Stomach (tissue), 9 donors: ENCODE data around the gene DNAI1. TPM values are rescaled to one million over a fixed set of nuclear protein-coding genes. Genes with fewer than 3 reads are reported as not detected.

Source experiments
- DNase-seq, 2 donors: peaks; one replicate each; pipeline versions ENCODE4 v3.0.0 to v3.0.0-alpha.2; 2013 to 2019
- H3K27ac ChIP-seq, 5 donors: fragments of 200-600 bp in 4 of 5; sonication (generic) in 4 of 5; one replicate each; pipeline ENCODE4 v1.5.1; 2013 to 2019; ENCODE audit warnings: mild to moderate bottlenecking in 1 of 5, moderate library complexity in 1 of 5
- H3K27me3 ChIP-seq, 3 donors: fragments of 200-600 bp; sonication (generic); one replicate each; pipeline ENCODE4 v1.5.1; 2017 to 2019; ENCODE audit warnings: mixed run types in 1 of 3
- H3K36me3 ChIP-seq, 4 donors: fragments of 200-600 bp; sonication (generic); 1 replicate in 3 of 4; 2 replicates in 1 of 4; pipeline ENCODE4 v1.5.1; 2016 to 2019
- H3K4me1 ChIP-seq, 4 donors: fragments of 200-600 bp; sonication (generic); one replicate each; pipeline ENCODE4 v1.5.1; 2016 to 2019
- H3K4me3 ChIP-seq, 4 donors: fragments of 200-600 bp; sonication (generic) in 3 of 4; one replicate each; pipeline ENCODE4 v1.5.1; 2016 to 2019; ENCODE audit warnings: mild to moderate bottlenecking in 1 of 4
- H3K9me3 ChIP-seq, 4 donors: fragments of 200-600 bp; sonication (generic); one replicate each; pipeline ENCODE4 v1.5.1; 2016 to 2019
- EP300 ChIP-seq: sonication (generic); formaldehyde crosslinking; IDR thresholded peaks from one replicate; pipeline ENCODE4 v1.6.1; 2017; ENCODE audit warnings: antibody characterized with exemption
- POLR2A ChIP-seq, 4 donors: fragments of 450-650 bp; IDR thresholded peaks; one replicate each; pipeline ENCODE4 v1.6.1; 2016; ENCODE audit warnings: antibody characterized with exemption in 4 of 4, control low read depth in 2 of 4, mild to moderate bottlenecking in 1 of 4, moderate library complexity in 1 of 4
- POLR2AphosphoS5 ChIP-seq, 3 donors: sonication (generic); formaldehyde crosslinking; IDR thresholded peaks; one replicate each; pipeline ENCODE4 v1.6.1; 2016; ENCODE audit warnings: antibody characterized with exemption in 3 of 3
- WGBS, 5 donors: extraction: QIAGEN DNeasy Blood & Tissue Kit in 3 of 5; methylation state at CpG; one replicate each; pipeline versions ENCODE4 v1.1.5 to v1.1.7; 2013 to 2018; 5-methylcytosine and 5-hydroxymethylcytosine counted together
- intact Hi-C: fragments of 100-400 bp; cut with DNase I; formaldehyde crosslinking; loops from one replicate; pipeline ENCODE4 v1.15.1; 2023; ENCODE audit warnings: low total_unique reads
- polyA plus RNA-seq, 3 donors: library from polyadenylated mRNA; stranded (reverse); fragments of 200-250 nt; gene quantifications; one replicate each; pipeline ENCODE4 v1.2.3, GENCODE V29; 2013
- total RNA-seq, 5 donors: library from RNA; depleted of rRNA; stranded (reverse); fragments of >200 nt; gene quantifications; one replicate each; pipeline versions ENCODE4 v1.1.0 to v1.2.3, GENCODE V29; 2014 to 2016
- TF ChIP-seq, protein P1 (sequence below), 7 experiments: fragments of 450-650 bp in 4 of 7; fragments of 200-600 bp in 3 of 7; sonication (generic) in 3 of 7; IDR thresholded peaks; one replicate each; pipeline ENCODE4 v1.5.1; 2016 to 2019; ENCODE audit warnings: antibody characterized with exemption in 7 of 7, control low read depth in 2 of 7, mild to moderate bottlenecking in 1 of 7
- donor health status: healthy with polysubstance abuse.
- donor health status: Bipolar disorder and iron deficiency.
- donor health status: healthy.

The DNAI1 gene
- total and polyA plus RNA-seq, 8 donors, result 0.31 to 1.0 TPM; not detected in 6

DNA sequence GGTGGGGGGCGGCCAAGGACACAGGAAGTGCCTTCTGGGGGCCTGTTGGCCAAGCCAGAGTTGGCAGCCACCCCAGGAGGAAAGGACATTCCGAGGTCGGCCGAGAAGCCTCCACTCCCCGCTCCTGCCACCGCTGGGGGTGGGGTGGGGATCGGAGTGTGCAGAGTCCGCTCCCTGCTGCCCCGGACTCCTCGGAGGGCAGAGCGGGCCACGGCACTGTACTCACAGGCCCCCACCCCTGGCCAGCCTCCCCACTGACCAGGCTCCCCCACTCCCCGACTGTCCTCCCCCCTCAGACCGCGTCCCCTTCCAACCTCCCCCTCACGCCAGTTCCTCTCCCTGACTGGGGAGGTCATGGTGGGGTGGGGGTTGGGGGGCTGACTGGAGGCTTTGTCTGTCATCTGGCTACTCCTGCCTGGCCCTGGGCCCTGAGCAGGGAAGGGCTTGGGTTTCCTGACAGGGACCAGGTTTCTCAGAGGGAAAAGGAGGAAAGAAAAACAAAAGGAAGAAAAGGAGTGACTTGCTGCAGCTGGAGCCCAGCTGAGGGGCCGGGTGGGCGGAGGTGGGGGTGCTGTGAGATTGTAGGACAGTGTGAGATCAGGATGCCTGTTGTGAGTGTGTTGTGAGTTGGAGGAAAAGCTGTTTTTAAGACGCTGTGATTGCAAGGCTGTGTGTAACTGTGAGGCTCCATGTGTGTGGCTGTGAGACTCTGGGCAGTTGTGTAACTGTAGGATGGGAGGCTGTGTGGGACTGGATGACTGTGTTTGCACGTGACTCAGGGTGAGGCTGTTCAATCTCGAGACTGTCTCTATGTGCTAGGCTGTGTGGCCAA lies 101.2 kb downstream of the DNAI1 start:
- WGBS, 5 donors, result 8 to 30% (median 14%) methylated on average over 5 to 21 of the region's 21 CpGs
- Histone ChIP-seq H3K9me3 (peaks cover 0 to 7% (median 3%) of the 10 kb centered on the region in 4 donors), H3K36me3 (no peaks in the 10 kb centered on the region), H3K27me3 (peaks cover 0 to 83% (median 15%) of the 10 kb centered on the region in 3 donors), H3K4me1 (peaks cover 19 to 27% (median 21%) of the 10 kb centered on the region in 4 donors), H3K4me3 (no peak overlapping the region), H3K27ac (peak overlapping the region in 4 of 5 donors; percentile 10 to 50 (median 44))
- intact Hi-C loops, result no loop called here
- TF ChIP-seq POLR2A (IDR thresholded peaks at IDR 0.05), result no peak
- TF ChIP-seq EP300, result no peak
- no peak for TF ChIP-seq POLR2AphosphoS5 (IDR thresholded peaks at IDR 0.05)
- TF ChIP-seq, protein P1, sequence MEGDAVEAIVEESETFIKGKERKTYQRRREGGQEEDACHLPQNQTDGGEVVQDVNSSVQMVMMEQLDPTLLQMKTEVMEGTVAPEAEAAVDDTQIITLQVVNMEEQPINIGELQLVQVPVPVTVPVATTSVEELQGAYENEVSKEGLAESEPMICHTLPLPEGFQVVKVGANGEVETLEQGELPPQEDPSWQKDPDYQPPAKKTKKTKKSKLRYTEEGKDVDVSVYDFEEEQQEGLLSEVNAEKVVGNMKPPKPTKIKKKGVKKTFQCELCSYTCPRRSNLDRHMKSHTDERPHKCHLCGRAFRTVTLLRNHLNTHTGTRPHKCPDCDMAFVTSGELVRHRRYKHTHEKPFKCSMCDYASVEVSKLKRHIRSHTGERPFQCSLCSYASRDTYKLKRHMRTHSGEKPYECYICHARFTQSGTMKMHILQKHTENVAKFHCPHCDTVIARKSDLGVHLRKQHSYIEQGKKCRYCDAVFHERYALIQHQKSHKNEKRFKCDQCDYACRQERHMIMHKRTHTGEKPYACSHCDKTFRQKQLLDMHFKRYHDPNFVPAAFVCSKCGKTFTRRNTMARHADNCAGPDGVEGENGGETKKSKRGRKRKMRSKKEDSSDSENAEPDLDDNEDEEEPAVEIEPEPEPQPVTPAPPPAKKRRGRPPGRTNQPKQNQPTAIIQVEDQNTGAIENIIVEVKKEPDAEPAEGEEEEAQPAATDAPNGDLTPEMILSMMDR (IDR thresholded peaks at IDR 0.05), result no peak
- DNase-seq, result peak; percentile 59 to 69

DNA sequence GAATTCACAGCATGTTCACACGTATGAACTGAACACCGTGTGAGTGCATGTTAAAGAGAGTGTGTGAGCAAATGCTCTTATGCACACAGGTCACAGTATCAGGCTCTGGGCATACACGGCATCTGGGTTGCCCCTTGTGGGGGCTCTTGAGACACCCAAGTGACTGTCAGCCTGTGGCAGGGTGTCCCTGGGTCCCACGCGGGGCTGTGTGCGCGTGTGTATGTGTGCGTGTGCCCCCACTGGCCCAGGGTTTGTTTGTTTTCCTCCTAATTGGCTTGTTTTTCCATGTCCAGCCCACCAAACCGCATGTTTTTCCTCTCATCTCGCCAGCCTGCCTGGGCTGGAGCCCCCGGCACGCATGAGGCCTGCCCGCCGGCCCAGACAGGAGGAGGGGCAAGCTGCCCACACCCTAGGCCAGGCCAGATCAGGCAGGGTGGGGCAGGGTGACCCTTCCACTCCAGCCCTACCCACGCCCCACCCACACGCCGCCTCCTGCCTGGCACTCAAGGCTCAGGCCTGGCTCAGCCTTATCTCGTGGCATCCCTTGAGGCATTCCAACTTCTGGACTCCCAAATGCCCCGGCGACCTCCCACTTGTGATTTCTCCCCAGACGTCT lies 102.1 kb downstream of the DNAI1 start:
- Histone ChIP-seq H3K27ac (peak overlapping the region in 2 of 5 donors; percentile 49 to 50), H3K27me3 (peaks cover 0 to 81% (median 18%) of the 10 kb centered on the region in 3 donors), H3K4me3 (no peak overlapping the region), H3K4me1 (peaks cover 19 to 27% (median 21%) of the 10 kb centered on the region in 4 donors), H3K36me3 (no peaks in the 10 kb centered on the region), H3K9me3 (peaks cover 0 to 7% (median 3%) of the 10 kb centered on the region in 4 donors)
- peak; percentile 39 to 64 for DNase-seq
- 24 to 49% (median 36%) methylated on average over 16 to 21 of the region's 21 CpGs for WGBS, 5 donors
- intact Hi-C loops, result no loop called here
- no peak for TF ChIP-seq EP300
- TF ChIP-seq, protein P1 (IDR thresholded peaks at IDR 0.05), result no peak
- TF ChIP-seq POLR2AphosphoS5 (IDR thresholded peaks at IDR 0.05), result no peak
- TF ChIP-seq POLR2A (IDR thresholded peaks at IDR 0.05), result no peak

DNA sequence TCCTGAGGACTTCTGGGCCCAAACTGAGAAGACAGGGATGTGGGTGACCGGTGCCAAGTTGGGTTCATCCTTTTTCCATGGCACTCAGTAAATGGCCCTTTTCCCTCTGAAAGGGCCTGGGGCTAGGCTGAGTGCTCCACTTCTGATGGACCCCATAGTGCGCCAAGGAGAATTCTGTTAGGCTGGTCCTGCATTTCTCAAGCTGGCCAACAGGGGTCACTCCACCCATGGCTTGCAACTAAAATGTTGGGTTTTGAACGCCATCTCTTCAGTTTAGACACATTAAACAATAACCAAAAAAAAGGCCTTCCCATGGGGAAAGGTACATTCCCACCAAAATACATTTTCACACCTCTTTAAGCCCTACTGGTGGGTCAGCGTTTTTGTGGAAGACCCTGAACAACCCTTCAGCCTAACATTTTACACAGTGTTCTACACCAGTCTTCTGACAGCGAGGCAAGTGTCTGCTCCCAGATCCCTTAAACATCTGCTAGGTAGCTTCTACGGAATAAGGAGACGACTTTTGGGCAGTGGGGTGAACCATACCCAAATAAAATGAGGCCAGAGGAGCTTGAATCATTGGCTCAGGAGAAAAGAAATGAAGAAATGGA lies 103.6 kb downstream of the DNAI1 start:
- Histone ChIP-seq H3K9me3 (peaks cover 0 to 7% (median 3%) of the 10 kb centered on the region in 4 donors), H3K4me1 (peaks cover 19 to 27% (median 21%) of the 10 kb centered on the region in 4 donors), H3K36me3 (no peaks in the 10 kb centered on the region), H3K4me3 (no peak overlapping the region), H3K27me3 (peaks cover 0 to 86% (median 27%) of the 10 kb centered on the region in 3 donors), H3K27ac (no peak overlapping the region)
- DNase-seq, result no peak
- intact Hi-C loops, result no loop called here
- TF ChIP-seq, protein P1 (IDR thresholded peaks at IDR 0.05), result peak in 2 of 7 experiments; percentile 25 to 44
- TF ChIP-seq POLR2AphosphoS5 (IDR thresholded peaks at IDR 0.05) (no peak), EP300 (no peak), POLR2A (IDR thresholded peaks at IDR 0.05) (no peak)
- WGBS, 5 donors, result 76 to 87% (median 77%) methylated on average over 7 of the region's 7 CpGs

DNA sequence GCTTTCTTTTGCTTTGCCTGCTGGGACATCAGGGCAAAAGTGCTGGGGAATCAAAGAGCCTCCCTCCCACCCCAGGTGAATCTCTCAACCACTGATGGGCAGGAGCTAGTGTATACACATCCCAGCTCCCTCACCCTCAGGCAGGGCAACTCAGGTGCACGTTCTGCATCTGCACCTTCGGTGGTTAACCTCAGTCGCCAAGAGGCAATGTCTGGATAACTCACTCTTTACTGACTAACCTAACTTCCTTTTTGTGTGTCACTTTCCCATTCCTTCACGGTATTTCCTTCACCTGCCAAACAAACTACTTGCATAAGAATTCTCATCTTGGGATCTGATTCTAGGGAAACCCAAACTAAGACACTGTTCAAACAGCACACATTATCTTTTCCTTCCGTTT lies 104.7 kb downstream of the DNAI1 start:
- 57 to 69% (median 61%) methylated on average over 5 of the region's 5 CpGs for WGBS, 5 donors
- H3K27me3 ChIP-seq, result peaks cover 0 to 85% (median 27%) of the 10 kb centered on the region in 3 donors
- no peak for DNase-seq
- peaks cover 19 to 27% (median 21%) of the 10 kb centered on the region in 4 donors for H3K4me1 ChIP-seq
- H3K27ac ChIP-seq, result no peak overlapping the region
- intact Hi-C loops, result no loop called here
- H3K36me3 ChIP-seq, result no peaks in the 10 kb centered on the region
- peaks cover 0 to 7% (median 3%) of the 10 kb centered on the region in 4 donors for H3K9me3 ChIP-seq
- no peak overlapping the region for H3K4me3 ChIP-seq
- TF ChIP-seq POLR2AphosphoS5 (IDR thresholded peaks at IDR 0.05) (no peak), EP300 (no peak), POLR2A (IDR thresholded peaks at IDR 0.05) (no peak)
- TF ChIP-seq, protein P1 (IDR thresholded peaks at IDR 0.05), result no peak
